HepG2 (cell line): ENCODE results near the gene FCRL5. TPM values are rescaled to one million over a fixed set of nuclear protein-coding genes. Genes with fewer than 3 reads are reported as not detected.
"Not testable (repeated sequence)": the region's sequence is repeated elsewhere in the genome, so short reads cannot be mapped to it uniquely, and the experiment has no call there.

Source experiments
- ATAC-seq: fragments of 200-7000 bp; cut with Tn5 transposase; 3 replicates; pipeline ENCODE4 v1.9.1; 2020; ENCODE audit warnings: mild to moderate bottlenecking, moderate library complexity
- BruUV-seq: library from RNA; stranded (reverse); fragments of 400-500 nt; replicated peaks from 2 replicates; lab custom pipeline; 2021; lab: Mats Ljungman, UMichigan
- CTCF ChIA-PET: fragments of 300-600 bp; formaldehyde crosslinking; extraction: SDS; loops from one replicate; lab custom pipeline; 2021; ENCODE audit warnings: low total read pairs, inconsistent platforms, low intra/inter-chr PET ratio; lab: Yijun Ruan, JAX
- POLR2A ChIA-PET: fragments of 350-600 bp; sonication (Branson Sonifier 250); formaldehyde crosslinking; loops from one replicate; lab custom pipeline; 2020; ENCODE audit warnings: antibody characterized with exemption, inconsistent platforms; lab: Yijun Ruan, JAX
- DNase-seq: peaks from one replicate; pipeline ENCODE4 v3.0.0-alpha.2; 2015; ENCODE audit warnings: low spot score
- FAIRE-seq: peaks from 3 replicates; lab custom pipeline; 2011; peaks lifted over from hg19 to GRCh38; lab: Jason Lieb, UNC
- H2AFZ ChIP-seq: one replicate; pipeline ENCODE4 v1.6.1; 2011; ENCODE audit warnings: low read length, inconsistent platforms
- H3K27ac ChIP-seq: fragments of 300-600 bp; 3 replicates; pipeline ENCODE4 v1.8.0; 2011; ENCODE audit warnings: mixed run types, mild to moderate bottlenecking, mixed read lengths, low read length, inconsistent platforms; ENCODE audit not compliant: insufficient read depth; ENCODE audit errors: extremely low read length
- H3K27me3 ChIP-seq, 2 experiments: fragments of 200-600 bp in 1 of 2; 2 replicates in 1 of 2; 3 replicates in 1 of 2; pipeline versions ENCODE4 v1.6.0 to v1.8.0; 2011; ENCODE audit warnings: low read length in 2 of 2, mild to moderate bottlenecking in 2 of 2, moderate library complexity in 2 of 2, inconsistent platforms in 1 of 2; ENCODE audit not compliant: insufficient read depth in 2 of 2, control insufficient read depth in 1 of 2
- H3K36me3 ChIP-seq, 2 experiments: fragments of 200-600 bp in 1 of 2; replicated peaks in 1 of 2; 2 replicates in 1 of 2; 3 replicates in 1 of 2; pipeline versions ENCODE4 v1.5.1 to v1.8.0; 2011; ENCODE audit warnings: low read length in 2 of 2, inconsistent platforms in 1 of 2; ENCODE audit not compliant: insufficient read depth in 2 of 2, control insufficient read depth in 1 of 2
- H3K4me1 ChIP-seq: 2 replicates; pipeline ENCODE4 v1.5.1; 2012; ENCODE audit warnings: low read length, inconsistent platforms; ENCODE audit not compliant: insufficient read depth
- H3K4me2 ChIP-seq: 2 replicates; pipeline ENCODE4 v1.6.0; 2011; ENCODE audit warnings: low read depth, low read length, inconsistent platforms
- H3K4me3 ChIP-seq, 3 experiments: fragments of 200-600 bp in 1 of 3; sonication (generic), shearing (Covaris generic) in 1 of 3; replicated peaks in 1 of 3; 2 replicates each; pipeline ENCODE4 v1.5.1; 2011 to 2016; ENCODE audit warnings: low read length in 3 of 3, inconsistent platforms in 2 of 3, low read depth in 2 of 3, mild to moderate bottlenecking in 2 of 3, control low read depth in 1 of 3, mixed read lengths in 1 of 3; ENCODE audit not compliant: insufficient read depth in 1 of 3
- H3K79me2 ChIP-seq: one replicate; pipeline ENCODE4 v1.6.1; 2011; ENCODE audit warnings: low read length, inconsistent platforms; ENCODE audit not compliant: insufficient read depth
- H3K9ac ChIP-seq: 2 replicates; pipeline ENCODE4 v1.6.0; 2011; ENCODE audit warnings: mild to moderate bottlenecking, low read depth, low read length, inconsistent platforms; ENCODE audit not compliant: insufficient read depth
- H3K9me3 ChIP-seq: 2 replicates; pipeline ENCODE4 v1.5.1; 2012; ENCODE audit warnings: mild to moderate bottlenecking, low read length
- H4K20me1 ChIP-seq: 2 replicates; pipeline ENCODE4 v1.6.0; 2011; ENCODE audit warnings: inconsistent platforms, mild to moderate bottlenecking, low read length, moderate library complexity; ENCODE audit not compliant: insufficient read depth
- FOXA1 ChIP-seq, 2 experiments: fragments of 450-650 bp in 1 of 2; sonication (generic) in 1 of 2; formaldehyde crosslinking in 1 of 2; IDR thresholded peaks; 2 replicates each; pipeline versions ENCODE4 v1.4.0 to v1.6.1; 2016 to 2020; ENCODE audit warnings: missing genetic modification reagents in 1 of 2
- FOXM1 ChIP-seq: sonication (generic); formaldehyde crosslinking; IDR thresholded peaks from 2 replicates; pipeline ENCODE4 v1.5.0; 2020; ENCODE audit warnings: missing genetic modification reagents
- HIVEP1 ChIP-seq: sonication (generic); formaldehyde crosslinking; IDR thresholded peaks from 2 replicates; pipeline ENCODE4 v1.4.0; 2020; ENCODE audit warnings: mild to moderate bottlenecking, missing genetic modification reagents
- ONECUT2 ChIP-seq: sonication (generic); formaldehyde crosslinking; IDR thresholded peaks from 2 replicates; pipeline ENCODE4 v1.4.0; 2020; ENCODE audit warnings: missing genetic modification reagents
- PLSCR1 ChIP-seq: sonication (generic); formaldehyde crosslinking; IDR thresholded peaks from 2 replicates; pipeline ENCODE4 v1.5.0; 2020; ENCODE audit warnings: missing genetic modification reagents, mild to moderate bottlenecking, borderline replicate concordance
- RFX1 ChIP-seq: fragments of 450-650 bp; IDR thresholded peaks from 2 replicates; pipeline ENCODE4 v1.6.1; 2017
- ZNF850 ChIP-seq: sonication (generic); formaldehyde crosslinking; conservative IDR thresholded peaks from 2 replicates; pipeline ENCODE4 v1.9.0; 2021; ENCODE audit warnings: mild to moderate bottlenecking, missing genetic modification reagents
- WGBS: methylation state at CpG from one replicate; pipeline ENCODE4 v1.1.6; 2017; ENCODE audit warnings: low lambda C conversion rate; 5-methylcytosine and 5-hydroxymethylcytosine counted together
- in situ Hi-C: cut with HindIII; loops from 2 replicates; pipeline ENCODE4 v1.10.0; 2017; ENCODE audit warnings: low pct_unique_long_range_greater_than_20kb; ENCODE audit not compliant: extremely low pct_ligation_motif_present
- intact Hi-C: fragments of 100-400 bp; cut with micrococcal nuclease; formaldehyde crosslinking; loops from one replicate; pipeline ENCODE4 v1.10.0; 2022; ENCODE audit not compliant: unreplicated experiment
- polyA plus RNA-seq, 8 experiments: library from polyadenylated mRNA; depleted of rRNA in 3 of 8; stranded (reverse) in 7 of 8; unstranded in 1 of 8; fragments of >200 nt; fragmentation: Illumina TruSeq in 4 of 8; extraction: Trizol in 4 of 8; gene quantifications; 2 replicates each; pipeline versions ENCODE4 v1.2.1 to v1.2.3, GENCODE V29; 2011 to 2016; ENCODE audit warnings: low read depth in 4 of 8, missing spikeins in 1 of 8, mixed read lengths in 1 of 8; ENCODE audit not compliant: insufficient read depth in 1 of 8
- total RNA-seq, 5 experiments: library from RNA; depleted of rRNA; stranded (reverse); fragments of >200 nt; fragmentation: Illumina TruSeq; extraction: Trizol; gene quantifications; 2 replicates each; pipeline ENCODE4 v1.2.3, GENCODE V29; 2016; ENCODE audit warnings: low read depth in 1 of 5
- TF ChIP-seq, protein P1 (sequence below): sonication (generic); formaldehyde crosslinking; IDR thresholded peaks from 2 replicates; pipeline ENCODE4 v1.8.0; 2022; ENCODE audit warnings: missing genetic modification reagents, mild to moderate bottlenecking, borderline replicate concordance

Gene FCRL5
- total and polyA plus RNA-seq, 2 of the 13 experiments (the other 11 are each of a cell fraction or from before 2014, with no cell fraction given): not detected

- H3K27ac ChIP-seq: no peak overlapping the region
- TF ChIP-seq FOXA1 (IDR thresholded peaks at IDR 0.05) (no peak), FOXA1 (CRISPR knock-in tag; IDR thresholded peaks at IDR 0.05) (no peak), ONECUT2 (no peak), HIVEP1 (CRISPR knock-in tag) (no peak), PLSCR1 (CRISPR knock-in tag) (no peak), FOXM1 (CRISPR knock-in tag) (no peak), ZNF850 (CRISPR knock-in tag) (no peak), RFX1 (no peak)
- TF ChIP-seq, protein P1, sequence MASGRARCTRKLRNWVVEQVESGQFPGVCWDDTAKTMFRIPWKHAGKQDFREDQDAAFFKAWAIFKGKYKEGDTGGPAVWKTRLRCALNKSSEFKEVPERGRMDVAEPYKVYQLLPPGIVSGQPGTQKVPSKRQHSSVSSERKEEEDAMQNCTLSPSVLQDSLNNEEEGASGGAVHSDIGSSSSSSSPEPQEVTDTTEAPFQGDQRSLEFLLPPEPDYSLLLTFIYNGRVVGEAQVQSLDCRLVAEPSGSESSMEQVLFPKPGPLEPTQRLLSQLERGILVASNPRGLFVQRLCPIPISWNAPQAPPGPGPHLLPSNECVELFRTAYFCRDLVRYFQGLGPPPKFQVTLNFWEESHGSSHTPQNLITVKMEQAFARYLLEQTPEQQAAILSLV (CRISPR knock-in tag): no peak
- TF ChIP-seq, all 625 proteins: peak for 0
- no peaks in the 10 kb centered on the region for H3K4me1 ChIP-seq
- no peak overlapping the region for H3K4me2 ChIP-seq
- FAIRE-seq (no peak), ATAC-seq (no peak), DNase-seq (no peak)
- H3K27me3 ChIP-seq: no peaks in the 10 kb centered on the region
- no peaks in the 10 kb centered on the region for H3K9me3 ChIP-seq
- POLR2A ChIA-PET: no interaction called here
- H4K20me1 ChIP-seq: no peaks in the 10 kb centered on the region
- BruUV-seq: no TSS peak
- intact Hi-C loops: no loop called here
- no peak overlapping the region for H2AFZ ChIP-seq
- H3K4me3 ChIP-seq: no peak overlapping the region
- in situ Hi-C loops: no loop called here
- H3K36me3 ChIP-seq: no peaks in the 10 kb centered on the region
- CTCF ChIA-PET: no interaction called here
- WGBS: 4% methylated on average over 2 of the region's 2 CpGs
- no peak overlapping the region for H3K9ac ChIP-seq
- H3K79me2 ChIP-seq: no peaks in the 10 kb centered on the region
Measured at GRCh38 chr1:157487096-157487495, 65.2 kb downstream of the FCRL5 start.

- CTCF ChIA-PET, ATAC-seq, H3K27me3 ChIP-seq, H3K9me3 ChIP-seq, H2AFZ ChIP-seq, POLR2A ChIA-PET, H3K4me3 ChIP-seq, FAIRE-seq, H3K79me2 ChIP-seq, BruUV-seq, H3K4me2 ChIP-seq, H3K9ac ChIP-seq, intact Hi-C loops, H3K27ac ChIP-seq, DNase-seq, H3K36me3 ChIP-seq, in situ Hi-C loops, H4K20me1 ChIP-seq, H3K4me1 ChIP-seq: not testable (repeated sequence)
- no CpG with 5 or more reads among the region's 2 CpGs for WGBS
Measured at GRCh38 chr1:157486400-157486799, 65.9 kb downstream of the FCRL5 start.
